ENCODE results near the gene ZFX. TPM values are rescaled to one million over a fixed set of nuclear protein-coding genes. Genes with fewer than 3 reads are reported as not detected.
A peak's percentile ranks its signal among the peaks of the same experiment; 100 is the strongest.

The ZFX gene
- total RNA-seq, 1 donor from 2014 or later: 35.7 TPM

- Mint-ChIP-seq H3K4me3 (ENCODE audit: unreplicated experiment) (no peak overlapping the region), H3K27me3 (ENCODE audit: low read depth, unreplicated experiment) (no peaks in the 10 kb centered on the region), H3K9me3 (ENCODE audit: unreplicated experiment) (no peaks in the 10 kb centered on the region), H3K4me1 (ENCODE audit: low read depth, unreplicated experiment) (peaks cover 10% of the 10 kb centered on the region), H3K36me3 (ENCODE audit: low read depth, unreplicated experiment) (no peaks in the 10 kb centered on the region), H3K27ac (ENCODE audit: unreplicated experiment) (no peak overlapping the region)
- no peak overlapping the region for H2AFZ ChIP-seq (ENCODE audit: low read depth, low read length)
- H3K36me3 ChIP-seq (ENCODE audit: insufficient read depth, low read length): no peaks in the 10 kb centered on the region
- no peak overlapping the region for H3K27ac ChIP-seq (ENCODE audit: low read depth, low read length)
- no peak overlapping the region for H3K4me3 ChIP-seq (ENCODE audit: insufficient read depth, low read depth, low read length)
- DNase-seq (ENCODE audit: low read depth) (no peak), FAIRE-seq (peak; percentile 97)
- H3K4me1 ChIP-seq (ENCODE audit: insufficient read depth, low read length): no peaks in the 10 kb centered on the region
- H4K20me1 ChIP-seq (ENCODE audit: insufficient read depth, low read length): peaks cover 54% of the 10 kb centered on the region
- H3K4me2 ChIP-seq (ENCODE audit: low read length): no peak overlapping the region
- H3K79me2 ChIP-seq (ENCODE audit: insufficient read depth, low read length): peaks cover 87% of the 10 kb centered on the region
- TF ChIP-seq EZH2 (IDR thresholded peaks at IDR 0.05; ENCODE audit: insufficient read depth, low read length) (no peak), CTCF (IDR thresholded peaks at IDR 0.05; ENCODE audit: insufficient read depth, low read depth, low read length) (no peak)
- no peaks in the 10 kb centered on the region for H3K9me3 ChIP-seq (ENCODE audit: insufficient read depth, low read depth, low read length)
- H3K27me3 ChIP-seq (ENCODE audit: insufficient read depth, low read length): no peaks in the 10 kb centered on the region
- H3K9ac ChIP-seq (ENCODE audit: low read length): no peak overlapping the region
Observed at GRCh38 chrX:24186483-24186882, 37.0 kb downstream of the ZFX start.

- Histone ChIP-seq H3K9ac (ENCODE audit: low read length) (no peak overlapping the region), H3K79me2 (ENCODE audit: insufficient read depth, low read length) (peaks cover 86% of the 10 kb centered on the region), H4K20me1 (ENCODE audit: insufficient read depth, low read length) (peaks cover 53% of the 10 kb centered on the region), H3K4me2 (ENCODE audit: low read length) (no peak overlapping the region), H2AFZ (ENCODE audit: low read depth, low read length) (no peak overlapping the region), H3K4me3 (ENCODE audit: insufficient read depth, low read depth, low read length) (no peak overlapping the region), H3K27me3 (ENCODE audit: insufficient read depth, low read length) (no peaks in the 10 kb centered on the region), H3K36me3 (ENCODE audit: insufficient read depth, low read length) (no peaks in the 10 kb centered on the region), H3K9me3 (ENCODE audit: insufficient read depth, low read depth, low read length) (no peaks in the 10 kb centered on the region), H3K27ac (ENCODE audit: low read depth, low read length) (no peak overlapping the region), H3K4me1 (ENCODE audit: insufficient read depth, low read length) (no peaks in the 10 kb centered on the region)
- Mint-ChIP-seq H3K27ac (ENCODE audit: unreplicated experiment) (no peak overlapping the region), H3K27me3 (ENCODE audit: low read depth, unreplicated experiment) (no peaks in the 10 kb centered on the region), H3K9me3 (ENCODE audit: unreplicated experiment) (no peaks in the 10 kb centered on the region), H3K36me3 (ENCODE audit: low read depth, unreplicated experiment) (no peaks in the 10 kb centered on the region), H3K4me1 (ENCODE audit: low read depth, unreplicated experiment) (peaks cover 10% of the 10 kb centered on the region), H3K4me3 (ENCODE audit: unreplicated experiment) (no peak overlapping the region)
- FAIRE-seq (no peak), DNase-seq (ENCODE audit: low read depth) (no peak)
- TF ChIP-seq EZH2 (IDR thresholded peaks at IDR 0.05; ENCODE audit: insufficient read depth, low read length): no peak
- TF ChIP-seq CTCF (IDR thresholded peaks at IDR 0.05; ENCODE audit: insufficient read depth, low read depth, low read length): no peak
Observed at GRCh38 chrX:24186986-24187385, 37.5 kb downstream of the ZFX start.

- H3K27ac Mint-ChIP-seq (ENCODE audit: unreplicated experiment): no peak overlapping the region
- Histone ChIP-seq H3K9ac (ENCODE audit: low read length) (no peak overlapping the region), H3K4me1 (ENCODE audit: insufficient read depth, low read length) (no peaks in the 10 kb centered on the region), H4K20me1 (ENCODE audit: insufficient read depth, low read length) (peaks cover 60% of the 10 kb centered on the region), H3K27ac (ENCODE audit: low read depth, low read length) (no peak overlapping the region), H3K36me3 (ENCODE audit: insufficient read depth, low read length) (no peaks in the 10 kb centered on the region), H3K4me3 (ENCODE audit: insufficient read depth, low read depth, low read length) (no peak overlapping the region), H3K9me3 (ENCODE audit: insufficient read depth, low read depth, low read length) (no peaks in the 10 kb centered on the region), H3K79me2 (ENCODE audit: insufficient read depth, low read length) (peaks cover 94% of the 10 kb centered on the region), H3K27me3 (ENCODE audit: insufficient read depth, low read length) (no peaks in the 10 kb centered on the region), H3K4me2 (ENCODE audit: low read length) (no peak overlapping the region), H2AFZ (ENCODE audit: low read depth, low read length) (no peak overlapping the region)
- H3K27me3 Mint-ChIP-seq (ENCODE audit: low read depth, unreplicated experiment): no peaks in the 10 kb centered on the region
- H3K4me3 Mint-ChIP-seq (ENCODE audit: unreplicated experiment): no peak overlapping the region
- FAIRE-seq (no peak), DNase-seq (ENCODE audit: low read depth) (no peak)
- TF ChIP-seq CTCF (IDR thresholded peaks at IDR 0.05; ENCODE audit: insufficient read depth, low read depth, low read length) (no peak), EZH2 (IDR thresholded peaks at IDR 0.05; ENCODE audit: insufficient read depth, low read length) (no peak)
- H3K36me3 Mint-ChIP-seq (ENCODE audit: low read depth, unreplicated experiment): peaks cover 1% of the 10 kb centered on the region
- H3K9me3 Mint-ChIP-seq (ENCODE audit: unreplicated experiment): no peaks in the 10 kb centered on the region
- H3K4me1 Mint-ChIP-seq (ENCODE audit: low read depth, unreplicated experiment): peaks cover 10% of the 10 kb centered on the region
Observed at GRCh38 chrX:24189490-24189889, 40.0 kb downstream of the ZFX start.

Data from astrocyte (in vitro differentiated cells and primary cell).